Activated CD4-positive, alpha-beta T cell treated with anti-CD3 and anti-CD28 coated beads for 36 hours (primary cell): ENCODE data around the gene CDK13. TPM values are rescaled to one million over a fixed set of nuclear protein-coding genes. Genes with fewer than 3 reads are reported as not detected.

Experiments used
- ATAC-seq: fragments of 200-7000 bp; cut with Tn5 transposase; one replicate; pipeline ENCODE4 v1.10.0; 2021; ENCODE audit warnings: mild to moderate bottlenecking, moderate library complexity
- CTCF ChIA-PET: fragments of 350-600 bp; sonication (Branson Sonifier 250); formaldehyde crosslinking; loops from one replicate; lab custom pipeline; 2021; ENCODE audit warnings: antibody characterized with exemption; lab: Charles Lee
- POLR2A ChIA-PET: fragments of 350-600 bp; sonication (Branson Sonifier 250); formaldehyde crosslinking; loops from one replicate; lab custom pipeline; 2021; ENCODE audit warnings: antibody characterized with exemption, inconsistent platforms; lab: Charles Lee
- DNase-seq: peaks from one replicate; pipeline ENCODE4 v3.0.0-alpha.2; 2020
- H3K27ac Mint-ChIP-seq: one replicate; pipeline ENCODE4 v1.8.0; 2021; ENCODE audit warnings: mixed read lengths
- H3K27me3 Mint-ChIP-seq: one replicate; pipeline ENCODE4 v1.8.0; 2021; ENCODE audit warnings: mixed read lengths
- H3K36me3 Mint-ChIP-seq: one replicate; pipeline ENCODE4 v1.8.0; 2021; ENCODE audit warnings: low read depth, mixed read lengths
- H3K4me1 Mint-ChIP-seq: one replicate; pipeline ENCODE4 v1.8.0; 2021; ENCODE audit warnings: mixed read lengths
- H3K4me3 Mint-ChIP-seq: one replicate; pipeline ENCODE4 v1.8.0; 2021; ENCODE audit warnings: mild to moderate bottlenecking, moderate library complexity, mixed read lengths
- H3K9me3 Mint-ChIP-seq: one replicate; pipeline ENCODE4 v1.8.0; 2021; ENCODE audit warnings: low read depth, mixed read lengths
- intact Hi-C, 2 experiments: fragments of 100-400 bp; cut with DNase I in 1 of 2; cut with micrococcal nuclease in 1 of 2; formaldehyde crosslinking; loops; one replicate each; pipeline versions ENCODE4 v1.14.2 to v1.15.1; 2022 to 2024; cut with DNase I, micrococcal nuclease
- total RNA-seq, 2 experiments: library from RNA; stranded (reverse); gene quantifications; one replicate each; pipeline ENCODE4 v1.2.3, GENCODE V29; 2021

The CDK13 gene
- total RNA-seq, 2 experiments from 2014 or later, result 34.8 to 47.6 TPM

DNA sequence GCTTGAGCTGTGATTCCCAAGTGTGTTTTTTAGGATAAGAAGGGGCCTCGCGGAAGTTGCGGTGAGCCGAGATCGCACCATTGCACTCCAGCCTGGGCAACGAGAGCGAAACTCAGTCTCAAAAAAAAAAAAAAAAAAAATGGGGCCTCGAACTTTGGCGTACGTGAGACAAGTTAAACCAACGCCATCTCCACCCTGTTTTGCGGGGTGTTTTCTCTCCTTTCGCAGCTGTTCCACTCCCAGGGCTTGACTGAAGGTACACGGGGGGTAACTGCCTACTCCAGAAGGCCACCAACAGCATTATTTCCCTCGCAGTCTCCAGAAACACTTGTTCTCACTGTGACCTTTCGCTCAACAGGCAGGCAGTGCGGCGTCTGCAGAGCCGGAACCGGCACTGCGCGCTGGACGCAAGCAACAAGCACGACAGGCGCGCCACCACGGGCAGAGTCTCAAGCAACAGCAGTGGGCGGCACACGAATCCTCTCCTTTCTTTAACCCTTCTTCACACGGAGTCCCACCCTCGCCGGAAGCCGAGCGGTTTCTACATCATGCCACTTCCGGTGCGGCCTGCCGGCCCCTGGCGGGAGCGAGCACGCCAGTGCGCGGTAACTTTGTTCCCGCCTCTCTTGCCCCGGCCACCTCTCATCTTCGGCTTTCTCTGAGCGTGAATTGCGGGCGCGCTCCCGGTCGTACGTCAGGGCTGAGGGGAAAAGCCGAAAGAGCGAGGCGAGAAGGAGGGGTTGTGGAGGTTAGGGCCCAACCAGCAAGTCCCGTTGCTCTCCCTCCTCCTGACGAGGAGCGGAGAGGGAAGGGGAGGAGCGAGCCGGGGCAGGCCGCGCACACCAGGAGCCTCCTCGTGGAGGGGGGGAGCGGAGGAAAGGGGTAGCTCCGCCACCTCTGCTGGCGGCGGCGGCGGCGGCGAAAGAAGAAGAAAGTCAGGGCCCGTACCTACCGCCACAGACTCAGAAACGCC, 814 bp upstream of the CDK13 start:
- intact Hi-C loops, result loop anchor here (1.0 to 5.0 kb wide), 7 partner anchors 103 to 1933 kb away; partner anchors contain the start of genes MPLKIP (in 2 of the 2), RALA (in 2 of the 2) and VPS41 (in 1 of the 2)
- ATAC-seq, result peak; percentile 82
- H3K27me3 Mint-ChIP-seq, result no peaks in the 10 kb centered on the region
- H3K36me3 Mint-ChIP-seq, result peaks cover 15% of the 10 kb centered on the region
- peak; percentile 99 for DNase-seq
- POLR2A ChIA-PET, result no interaction called here
- H3K27ac Mint-ChIP-seq, result peak overlapping the region; percentile 98
- peak overlapping the region; percentile 93 for H3K4me3 Mint-ChIP-seq
- peaks cover 25% of the 10 kb centered on the region for H3K4me1 Mint-ChIP-seq
- CTCF ChIA-PET, result interaction anchor here (0.7 to 1.1 kb wide), 4 partner anchors 8 to 203 kb away, joined by 3 to 5 read pairs (median 3); no protein-coding TSS in a partner anchor
- H3K9me3 Mint-ChIP-seq, result no peaks in the 10 kb centered on the region

DNA sequence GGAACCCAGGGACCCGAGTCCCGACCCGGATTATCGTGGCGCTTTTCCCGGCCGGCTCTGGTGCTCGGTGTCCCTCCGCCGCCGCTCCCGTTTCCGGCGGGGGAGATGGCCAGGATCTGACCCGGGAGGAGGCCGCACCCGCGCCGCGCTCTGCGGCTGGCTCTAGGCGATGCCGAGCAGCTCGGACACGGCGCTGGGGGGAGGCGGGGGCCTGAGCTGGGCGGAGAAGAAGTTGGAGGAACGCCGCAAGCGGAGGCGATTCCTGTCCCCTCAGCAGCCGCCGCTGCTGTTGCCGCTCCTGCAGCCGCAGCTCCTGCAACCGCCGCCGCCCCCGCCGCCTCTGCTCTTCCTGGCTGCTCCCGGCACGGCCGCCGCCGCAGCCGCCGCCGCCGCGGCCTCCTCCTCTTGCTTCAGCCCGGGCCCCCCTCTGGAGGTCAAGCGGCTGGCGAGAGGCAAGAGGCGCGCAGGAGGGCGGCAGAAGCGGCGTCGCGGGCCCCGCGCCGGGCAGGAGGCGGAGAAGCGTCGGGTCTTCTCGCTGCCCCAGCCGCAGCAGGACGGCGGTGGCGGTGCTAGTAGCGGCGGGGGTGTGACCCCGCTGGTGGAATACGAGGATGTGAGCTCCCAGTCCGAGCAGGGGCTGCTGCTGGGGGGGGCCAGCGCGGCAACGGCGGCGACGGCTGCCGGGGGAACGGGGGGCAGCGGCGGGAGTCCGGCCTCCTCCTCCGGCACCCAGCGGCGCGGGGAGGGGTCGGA, 593 bp downstream of the CDK13 start:
- peak overlapping the region; percentile 93 for H3K4me3 Mint-ChIP-seq
- POLR2A ChIA-PET, result interaction anchor here (0.6 to 0.9 kb wide), 2 partner anchors 19 to 232 kb away, joined by 3 read pairs; no protein-coding TSS in a partner anchor
- H3K27me3 Mint-ChIP-seq, result no peaks in the 10 kb centered on the region
- peak; percentile 66 for DNase-seq
- peak overlapping the region; percentile 86 for H3K27ac Mint-ChIP-seq
- ATAC-seq, result no peak
- intact Hi-C loops, result loop anchor here (1.0 to 10.0 kb wide), 6 partner anchors 36 to 1776 kb away; partner anchors contain the start of genes STARD3NL (in 1 of the 2) and YAE1 (in 1 of the 2)
- H3K4me1 Mint-ChIP-seq, result peaks cover 39% of the 10 kb centered on the region
- H3K9me3 Mint-ChIP-seq, result no peaks in the 10 kb centered on the region
- H3K36me3 Mint-ChIP-seq, result peaks cover 19% of the 10 kb centered on the region
- CTCF ChIA-PET, result interaction anchor here (0.6 to 2.2 kb wide), 3 partner anchors 10 to 102 kb away, joined by 3 to 22 read pairs (median 3); no protein-coding TSS in a partner anchor

DNA sequence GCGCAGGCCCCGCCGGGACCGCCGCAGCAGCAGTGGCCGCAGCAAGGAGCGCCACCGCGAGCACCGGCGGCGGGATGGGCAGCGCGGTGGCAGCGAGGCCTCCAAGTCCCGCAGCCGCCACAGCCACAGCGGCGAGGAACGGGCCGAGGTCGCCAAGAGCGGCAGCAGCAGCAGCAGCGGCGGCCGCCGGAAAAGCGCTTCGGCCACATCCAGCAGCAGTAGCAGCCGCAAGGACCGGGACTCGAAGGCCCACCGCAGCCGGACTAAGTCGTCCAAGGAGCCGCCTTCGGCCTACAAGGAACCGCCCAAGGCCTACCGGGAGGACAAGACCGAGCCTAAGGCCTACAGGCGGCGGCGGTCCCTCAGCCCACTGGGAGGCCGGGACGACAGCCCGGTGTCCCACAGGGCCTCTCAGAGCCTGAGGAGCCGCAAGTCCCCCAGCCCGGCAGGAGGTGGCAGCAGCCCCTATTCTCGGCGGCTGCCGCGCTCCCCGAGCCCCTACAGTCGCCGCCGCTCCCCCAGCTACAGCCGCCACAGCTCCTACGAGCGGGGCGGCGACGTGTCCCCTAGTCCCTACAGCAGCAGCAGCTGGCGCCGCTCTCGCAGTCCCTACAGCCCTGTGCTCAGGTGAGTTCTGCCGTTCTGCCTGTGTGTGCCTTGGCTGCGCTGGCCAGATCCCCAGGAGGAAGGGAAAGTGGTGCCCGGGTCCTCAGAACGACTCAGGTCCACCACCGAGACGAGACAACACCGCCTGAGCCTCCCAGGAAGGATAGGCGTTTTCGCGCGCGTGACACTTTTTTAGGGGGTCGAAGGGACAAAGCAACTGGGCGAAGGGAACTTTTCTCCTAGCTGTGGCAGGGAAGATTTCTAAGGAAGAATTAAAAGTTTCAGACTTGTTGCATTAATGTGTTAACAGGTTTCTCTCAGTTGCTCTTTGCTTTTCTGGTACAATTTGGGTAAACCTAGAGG, 1.5 kb downstream of the CDK13 start:
- peaks cover 22% of the 10 kb centered on the region for H3K36me3 Mint-ChIP-seq
- H3K27me3 Mint-ChIP-seq, result no peaks in the 10 kb centered on the region
- intact Hi-C loops, result loop anchor here (1.0 to 10.0 kb wide), 6 partner anchors 35 to 1777 kb away; partner anchors contain the start of genes STARD3NL (in 1 of the 2) and YAE1 (in 1 of the 2)
- H3K4me1 Mint-ChIP-seq, result peaks cover 43% of the 10 kb centered on the region
- H3K9me3 Mint-ChIP-seq, result no peaks in the 10 kb centered on the region
- ATAC-seq, result peak; percentile 33
- ChIA-PET POLR2A (interaction anchor here (0.6 to 0.8 kb wide), 3 partner anchors 37 to 371 kb away, joined by 3 to 7 read pairs (median 4); no protein-coding TSS in a partner anchor), CTCF (interaction anchor here (0.7 to 2.2 kb wide), 5 partner anchors 55 to 222 kb away, joined by 3 to 22 read pairs (median 3); no protein-coding TSS in a partner anchor)
- peak; percentile 86 for DNase-seq
- peak overlapping the region; percentile 95 for H3K27ac Mint-ChIP-seq
- peak overlapping the region; percentile 93 for H3K4me3 Mint-ChIP-seq

DNA sequence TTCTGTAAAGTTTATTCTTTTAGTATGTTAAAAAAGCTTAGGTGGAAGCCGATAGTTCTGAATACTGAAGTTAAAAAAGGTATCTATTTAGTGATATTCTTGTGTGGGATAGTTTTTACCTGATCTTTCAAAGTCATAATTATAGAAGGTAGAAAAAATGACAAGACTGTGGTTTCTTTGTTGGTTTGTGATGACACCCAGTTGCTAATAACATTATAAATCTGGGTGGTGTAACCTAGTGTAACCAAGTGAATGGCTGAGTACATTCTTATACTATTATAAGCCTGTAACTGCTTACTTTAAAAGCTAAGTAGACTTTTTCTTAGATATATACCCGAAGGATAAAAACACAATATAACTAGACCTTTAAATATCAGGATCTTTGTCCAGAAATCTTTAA, 2.3 kb downstream of the CDK13 start:
- Mint-ChIP-seq H3K36me3 (peaks cover 29% of the 10 kb centered on the region), H3K4me3 (peak overlapping the region; percentile 93), H3K4me1 (peaks cover 47% of the 10 kb centered on the region), H3K27ac (peak overlapping the region; percentile 95), H3K27me3 (no peaks in the 10 kb centered on the region), H3K9me3 (no peaks in the 10 kb centered on the region)
- ChIA-PET CTCF (interaction anchor here (1.3 to 2.2 kb wide), 2 partner anchors 95 to 100 kb away, joined by 3 to 22 read pairs; no protein-coding TSS in a partner anchor), POLR2A (interaction anchor here (0.6 kb wide), 1 partner anchor 372 kb away, joined by 3 read pairs; no protein-coding TSS in a partner anchor)
- intact Hi-C loops, result loop anchor here (5.0 to 10.0 kb wide), 2 partner anchors 220 to 1778 kb away; partner anchors contain the start of gene STARD3NL (in 1 of the 2)
- ATAC-seq (no peak), DNase-seq (no peak)

DNA sequence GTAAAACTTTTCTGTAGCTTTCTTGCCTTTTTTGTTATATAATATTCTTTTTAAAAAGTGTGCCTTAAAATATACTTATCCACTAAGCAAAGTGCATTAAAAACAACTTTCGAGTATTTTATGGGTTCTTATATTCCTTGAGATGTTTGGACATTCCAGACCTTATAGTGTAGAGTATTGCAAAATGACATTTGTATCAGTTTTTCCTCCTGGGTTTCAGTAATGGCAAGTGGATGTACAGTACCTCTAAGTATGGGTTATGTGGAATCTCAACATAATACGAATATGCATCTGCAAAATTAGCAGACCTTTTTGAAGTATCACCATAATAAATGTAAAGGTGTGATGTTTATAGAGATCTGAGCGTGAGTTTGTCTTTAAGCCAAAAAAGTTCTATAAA, 2.7 kb downstream of the CDK13 start:
- intact Hi-C loops, result loop anchor here (5.0 to 10.0 kb wide), 2 partner anchors 221 to 1778 kb away; partner anchors contain the start of gene STARD3NL (in 1 of the 2)
- peaks cover 48% of the 10 kb centered on the region for H3K4me1 Mint-ChIP-seq
- peaks cover 29% of the 10 kb centered on the region for H3K36me3 Mint-ChIP-seq

DNA sequence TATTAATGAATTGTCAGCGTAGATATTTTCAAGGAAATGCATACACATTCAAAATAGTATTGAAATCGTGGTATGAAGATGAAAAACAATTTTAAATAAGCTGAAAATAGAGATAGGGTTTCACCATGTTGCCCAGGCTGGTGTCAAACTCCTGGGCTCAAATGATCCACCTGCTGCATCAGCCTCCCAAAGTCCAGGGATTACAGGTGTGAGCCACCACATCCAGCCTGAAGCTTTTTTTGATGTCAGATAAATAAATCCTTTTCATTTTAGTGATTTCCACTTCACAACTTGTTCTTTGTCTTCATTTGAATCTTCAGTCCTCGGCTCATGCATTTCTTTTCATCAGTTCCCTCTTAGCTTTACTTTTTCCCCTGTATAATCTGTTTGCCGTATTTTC, 4.6 kb downstream of the CDK13 start:
- Mint-ChIP-seq H3K36me3 (peaks cover 27% of the 10 kb centered on the region), H3K4me1 (peaks cover 56% of the 10 kb centered on the region), H3K4me3 (peak overlapping the region; percentile 42), H3K27ac (peak overlapping the region; percentile 34), H3K27me3 (no peaks in the 10 kb centered on the region), H3K9me3 (no peaks in the 10 kb centered on the region)
- no peak for ATAC-seq
- intact Hi-C loops, result loop anchor here (2.0 to 10.0 kb wide), 3 partner anchors 32 to 1780 kb away; partner anchors contain the start of gene STARD3NL (in 1 of the 2)
- POLR2A ChIA-PET, result no interaction called here
- DNase-seq, result no peak
- CTCF ChIA-PET, result interaction anchor here (0.6 to 1.4 kb wide), 5 partner anchors 16 to 50 kb away, joined by 3 to 5 read pairs (median 3); no protein-coding TSS in a partner anchor

More for the DNA sequence above, 2.7 kb downstream of the CDK13 start:
- Mint-ChIP-seq H3K27me3 (no peaks in the 10 kb centered on the region), H3K4me3 (peak overlapping the region; percentile 93), H3K9me3 (no peaks in the 10 kb centered on the region), H3K27ac (peak overlapping the region; percentile 91)
- DNase-seq (no peak), ATAC-seq (no peak)
- POLR2A ChIA-PET, result no interaction called here
- CTCF ChIA-PET, result interaction anchor here (2.2 kb wide), 1 partner anchor 100 kb away, joined by 22 read pairs; no protein-coding TSS in a partner anchor

DNA sequence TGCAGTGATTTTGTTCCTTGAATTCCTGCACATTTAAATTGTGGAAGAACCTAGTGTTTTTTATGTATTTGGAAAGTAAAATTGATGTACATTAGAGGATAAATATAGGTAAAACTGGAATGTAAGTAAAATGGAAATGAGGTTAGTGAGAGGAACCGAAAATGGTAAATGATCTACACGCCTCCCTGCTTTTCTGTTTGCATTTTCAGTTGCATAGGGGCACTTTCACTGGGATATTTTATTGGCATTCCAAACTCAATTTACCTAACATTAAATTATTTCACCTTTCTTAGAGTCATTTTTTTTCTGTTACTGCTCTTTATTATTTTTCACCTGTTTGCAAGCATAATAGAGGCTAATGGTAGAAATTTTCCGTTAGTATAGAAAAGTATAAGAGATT, 8.0 kb downstream of the CDK13 start:
- ChIA-PET CTCF (interaction anchor here (1.1 to 2.8 kb wide), 4 partner anchors 21 to 95 kb away, joined by 3 to 15 read pairs (median 6); no protein-coding TSS in a partner anchor), POLR2A (interaction anchor here (0.6 kb wide), 2 partner anchors 110 to 1195 kb away, joined by 3 to 5 read pairs; no protein-coding TSS in a partner anchor)
- peaks cover 70% of the 10 kb centered on the region for H3K4me1 Mint-ChIP-seq
- H3K27ac Mint-ChIP-seq, result no peak overlapping the region
- peaks cover 5% of the 10 kb centered on the region for H3K9me3 Mint-ChIP-seq
- H3K36me3 Mint-ChIP-seq, result peaks cover 32% of the 10 kb centered on the region
- DNase-seq (no peak), ATAC-seq (no peak)
- no peak overlapping the region for H3K4me3 Mint-ChIP-seq
- intact Hi-C loops, result loop anchor here in 1 of 2 experiments (10.0 kb wide), 1 partner anchor 1783 kb away; the partner anchor contains the start of gene STARD3NL
- no peaks in the 10 kb centered on the region for H3K27me3 Mint-ChIP-seq

DNA sequence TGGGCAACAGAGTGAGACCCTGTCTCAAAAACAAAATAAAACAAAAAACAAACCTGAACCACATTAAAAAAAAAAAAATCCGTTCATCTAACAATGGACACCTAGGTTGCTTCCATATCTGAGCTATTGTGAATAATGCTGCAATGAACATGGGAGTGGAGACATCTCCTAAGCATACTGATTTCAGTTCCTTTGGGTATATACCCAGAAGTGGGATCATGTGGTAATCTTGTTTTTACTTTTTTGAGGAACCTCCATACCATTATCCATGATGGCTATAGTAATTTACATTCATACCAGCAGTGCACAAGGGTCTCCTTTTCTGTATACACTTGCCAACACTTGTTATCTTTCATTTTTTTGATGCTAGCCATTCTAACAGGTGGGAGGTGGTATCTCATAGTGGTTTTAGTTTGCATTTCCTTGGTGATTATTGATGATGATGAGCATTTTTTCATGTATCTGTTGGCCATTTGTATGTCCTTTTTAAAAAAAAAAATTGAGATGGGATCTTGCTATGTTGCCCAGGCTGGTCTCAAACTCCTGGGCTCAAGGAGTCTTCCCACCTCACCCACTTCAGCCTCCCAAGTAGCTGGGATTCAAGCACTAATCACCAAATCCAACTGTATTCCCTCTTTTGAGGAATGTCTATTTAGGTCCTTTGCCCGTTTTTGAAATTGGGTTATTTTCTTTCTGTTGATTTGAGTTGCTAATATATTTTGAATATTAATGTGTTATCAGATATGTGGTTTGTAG, 17.5 kb downstream of the CDK13 start:
- ATAC-seq, result no peak
- no peak overlapping the region for H3K27ac Mint-ChIP-seq
- POLR2A ChIA-PET, result interaction anchor here (0.6 to 0.7 kb wide), 2 partner anchors 28 to 85 kb away, joined by 4 read pairs; no protein-coding TSS in a partner anchor
- H3K27me3 Mint-ChIP-seq, result no peaks in the 10 kb centered on the region
- peaks cover 1% of the 10 kb centered on the region for H3K9me3 Mint-ChIP-seq
- peaks cover 18% of the 10 kb centered on the region for H3K36me3 Mint-ChIP-seq
- CTCF ChIA-PET, result no interaction called here
- H3K4me1 Mint-ChIP-seq, result peaks cover 83% of the 10 kb centered on the region
- no peak overlapping the region for H3K4me3 Mint-ChIP-seq
- no peak for DNase-seq
- intact Hi-C loops, result no loop called here

DNA sequence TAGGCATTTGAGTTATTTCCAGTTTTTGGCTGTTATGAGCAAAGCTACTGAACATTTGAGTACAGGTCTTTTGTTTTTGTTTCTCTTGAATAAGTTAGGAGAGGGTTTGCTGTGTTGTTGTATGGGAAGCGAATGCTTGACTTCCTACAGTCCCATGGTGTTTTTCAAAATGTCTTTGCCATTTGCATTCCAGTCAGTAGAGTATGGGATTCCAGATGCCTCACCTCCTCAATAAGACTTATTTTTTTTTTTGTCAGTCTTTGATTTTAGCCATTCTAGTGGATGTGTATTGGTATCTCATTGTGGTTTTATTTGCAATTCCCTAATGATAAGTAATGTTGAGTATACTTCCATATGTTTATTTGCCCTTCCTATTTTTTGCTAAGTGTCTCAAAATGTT, 19.4 kb downstream of the CDK13 start:
- H3K27me3 Mint-ChIP-seq, result no peaks in the 10 kb centered on the region
- ATAC-seq (no peak), DNase-seq (no peak)
- peak overlapping the region; percentile 64 for H3K27ac Mint-ChIP-seq
- H3K36me3 Mint-ChIP-seq, result peaks cover 15% of the 10 kb centered on the region
- ChIA-PET CTCF (no interaction called here), POLR2A (interaction anchor here (0.8 kb wide), 1 partner anchor 19 kb away, joined by 3 read pairs; the partner anchor contains the start of gene CDK13)
- H3K4me3 Mint-ChIP-seq, result no peak overlapping the region
- H3K9me3 Mint-ChIP-seq, result peaks cover 1% of the 10 kb centered on the region
- intact Hi-C loops, result no loop called here
- peaks cover 87% of the 10 kb centered on the region for H3K4me1 Mint-ChIP-seq
